ENCODE data around the gene ZNF324B.

ZNF324B gene

DNA sequence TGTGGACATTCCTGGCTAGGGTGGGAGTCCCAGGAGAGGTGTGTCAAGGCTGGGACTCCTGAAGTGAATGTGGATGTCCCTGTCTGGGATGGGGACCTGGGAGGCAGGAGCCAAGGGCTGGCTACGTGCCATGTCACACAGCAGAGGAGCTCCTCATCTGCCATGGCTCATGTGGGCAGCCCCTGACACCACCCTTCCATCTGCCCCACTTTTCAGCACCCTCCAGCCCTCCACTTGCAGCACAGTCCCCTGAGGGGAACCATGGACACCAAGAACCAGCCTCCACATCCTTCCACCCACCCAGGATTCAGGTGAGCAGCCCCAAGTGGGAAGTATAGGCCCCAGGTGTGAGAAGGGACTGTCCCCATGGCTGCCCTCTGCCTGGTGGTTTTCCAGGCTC lies 26.4 kb downstream of the ZNF324B start:
- H3K36me3 ChIP-seq (ENCODE audit: insufficient read depth, low read length), result peaks cover 35% of the 10 kb centered on the region
- peak overlapping the region; percentile 94; the same call in 1 of the 2 replicates for H3K9ac ChIP-seq (ENCODE audit: low read depth, low read length)
- DNase-seq (no peak), ATAC-seq (ENCODE audit: insufficient read depth, low read depth) (no peak)
- H3K27ac ChIP-seq (ENCODE audit: low read length), result 0 out of 2 replicates have a peak overlapping the region, but pooled peaks have one; percentile 92
- H3K79me2 ChIP-seq (ENCODE audit: insufficient read depth, low read length), result 0 out of 2 replicates have a peak, but pooled peaks cover 8% of the 10 kb centered on the region
- peak overlapping the region; percentile 96 for H3K4me2 ChIP-seq (ENCODE audit: insufficient read depth, low read length)
- no peak overlapping the region for H3K4me3 ChIP-seq (ENCODE audit: low read depth in 1 of 2, low read length in 2 of 2)
- 0 out of 2 replicates have a peak, but pooled peaks cover 4% of the 10 kb centered on the region for H4K20me1 ChIP-seq (ENCODE audit: insufficient read depth, low read length)
- TF ChIP-seq, protein P1, sequence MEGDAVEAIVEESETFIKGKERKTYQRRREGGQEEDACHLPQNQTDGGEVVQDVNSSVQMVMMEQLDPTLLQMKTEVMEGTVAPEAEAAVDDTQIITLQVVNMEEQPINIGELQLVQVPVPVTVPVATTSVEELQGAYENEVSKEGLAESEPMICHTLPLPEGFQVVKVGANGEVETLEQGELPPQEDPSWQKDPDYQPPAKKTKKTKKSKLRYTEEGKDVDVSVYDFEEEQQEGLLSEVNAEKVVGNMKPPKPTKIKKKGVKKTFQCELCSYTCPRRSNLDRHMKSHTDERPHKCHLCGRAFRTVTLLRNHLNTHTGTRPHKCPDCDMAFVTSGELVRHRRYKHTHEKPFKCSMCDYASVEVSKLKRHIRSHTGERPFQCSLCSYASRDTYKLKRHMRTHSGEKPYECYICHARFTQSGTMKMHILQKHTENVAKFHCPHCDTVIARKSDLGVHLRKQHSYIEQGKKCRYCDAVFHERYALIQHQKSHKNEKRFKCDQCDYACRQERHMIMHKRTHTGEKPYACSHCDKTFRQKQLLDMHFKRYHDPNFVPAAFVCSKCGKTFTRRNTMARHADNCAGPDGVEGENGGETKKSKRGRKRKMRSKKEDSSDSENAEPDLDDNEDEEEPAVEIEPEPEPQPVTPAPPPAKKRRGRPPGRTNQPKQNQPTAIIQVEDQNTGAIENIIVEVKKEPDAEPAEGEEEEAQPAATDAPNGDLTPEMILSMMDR (IDR thresholded peaks at IDR 0.05; ENCODE audit: borderline replicate concordance, extremely low read depth, low read length, poor library complexity, severe bottlenecking), result no peak
- TF ChIP-seq EZH2 (IDR thresholded peaks at IDR 0.05; ENCODE audit: borderline replicate concordance, low read depth, low read length, severe bottlenecking), result no peak
- H3K27me3 ChIP-seq (ENCODE audit: insufficient read depth, low read length, poor library complexity), result no peaks in the 10 kb centered on the region
- peaks cover 38% of the 10 kb centered on the region for H3K4me1 ChIP-seq (ENCODE audit: insufficient read depth, low read length)
- no peak overlapping the region for H2AFZ ChIP-seq (ENCODE audit: low read depth, low read length)
- H3K9me3 ChIP-seq (ENCODE audit: insufficient read depth, low read length, severe bottlenecking), result no peaks in the 10 kb centered on the region

DNA sequence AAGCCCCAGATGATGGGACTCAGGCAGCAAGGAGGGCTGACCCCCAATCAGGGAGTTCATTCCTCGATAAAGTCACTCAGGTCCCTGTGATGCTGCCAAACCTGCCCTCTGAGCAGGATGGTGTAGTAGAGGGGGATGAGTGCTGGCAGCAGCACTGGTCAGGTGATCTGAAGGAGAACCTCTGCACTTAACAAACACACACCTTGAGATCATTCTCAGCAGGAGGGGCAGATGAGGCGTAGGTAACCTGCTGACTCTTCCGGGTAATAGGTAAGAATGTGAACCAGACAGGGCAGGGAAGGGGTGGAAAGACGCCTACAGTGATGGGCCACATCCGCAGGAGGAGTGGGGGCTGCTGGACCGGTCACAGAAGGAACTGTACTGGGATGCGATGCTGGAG lies 27.9 kb downstream of the ZNF324B start:
- TF ChIP-seq, protein P1 (IDR thresholded peaks at IDR 0.05; ENCODE audit: borderline replicate concordance, extremely low read depth, low read length, poor library complexity, severe bottlenecking), result no peak
- no peak for TF ChIP-seq EZH2 (IDR thresholded peaks at IDR 0.05; ENCODE audit: borderline replicate concordance, low read depth, low read length, severe bottlenecking)
- H3K4me3 ChIP-seq (ENCODE audit: low read depth in 1 of 2, low read length in 2 of 2), result no peak overlapping the region
- H2AFZ ChIP-seq (ENCODE audit: low read depth, low read length), result no peak overlapping the region
- H3K9ac ChIP-seq (ENCODE audit: low read depth, low read length), result no peak overlapping the region
- H3K9me3 ChIP-seq (ENCODE audit: insufficient read depth, low read length, severe bottlenecking), result no peaks in the 10 kb centered on the region
- H3K4me1 ChIP-seq (ENCODE audit: insufficient read depth, low read length), result peaks cover 31% of the 10 kb centered on the region
- no peaks in the 10 kb centered on the region for H4K20me1 ChIP-seq (ENCODE audit: insufficient read depth, low read length)
- H3K79me2 ChIP-seq (ENCODE audit: insufficient read depth, low read length), result 0 out of 2 replicates have a peak, but pooled peaks cover 8% of the 10 kb centered on the region
- H3K27ac ChIP-seq (ENCODE audit: low read length), result no peak overlapping the region
- peaks cover 24% of the 10 kb centered on the region for H3K36me3 ChIP-seq (ENCODE audit: insufficient read depth, low read length)
- DNase-seq (no peak), ATAC-seq (ENCODE audit: insufficient read depth, low read depth) (no peak)
- H3K4me2 ChIP-seq (ENCODE audit: insufficient read depth, low read length), result no peak overlapping the region
- H3K27me3 ChIP-seq (ENCODE audit: insufficient read depth, low read length, poor library complexity), result no peaks in the 10 kb centered on the region

DNA sequence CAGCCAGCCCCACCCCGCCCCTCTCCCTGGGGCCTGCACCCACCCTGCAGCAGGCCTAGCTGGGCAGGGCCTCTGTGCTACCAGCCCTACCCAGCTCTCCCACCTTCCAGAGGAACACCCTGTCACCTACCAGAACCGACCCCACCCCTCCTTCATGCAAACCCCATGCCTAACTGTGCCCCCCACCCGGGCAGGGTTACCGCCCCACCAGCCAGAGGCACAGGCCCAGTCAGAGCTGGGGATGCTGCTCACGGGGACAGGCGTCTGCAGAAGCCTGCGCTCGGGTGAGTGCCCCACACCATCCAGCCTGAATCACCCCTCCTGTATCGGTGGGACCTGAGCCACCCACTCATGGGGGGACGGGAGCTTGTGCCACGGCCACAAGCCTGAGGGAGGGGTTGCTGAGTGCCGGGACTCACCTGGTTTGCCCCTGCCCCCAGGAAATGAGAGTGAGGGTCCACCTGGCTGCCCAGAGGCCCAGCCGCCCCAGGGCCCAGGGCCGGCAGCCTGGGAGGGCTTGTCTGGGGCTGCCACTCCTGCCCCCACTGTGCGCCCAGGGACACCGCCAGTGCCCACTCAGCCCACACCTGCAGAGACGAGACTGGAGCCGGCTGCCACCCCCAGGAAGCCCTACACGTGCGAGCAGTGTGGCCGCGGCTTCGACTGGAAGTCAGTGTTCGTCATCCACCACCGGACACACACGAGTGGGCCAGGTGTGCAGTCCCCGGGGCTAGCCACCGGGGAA lies 28.5 kb downstream of the ZNF324B start:
- Histone ChIP-seq H3K9me3 (ENCODE audit: insufficient read depth, low read length, severe bottlenecking) (no peaks in the 10 kb centered on the region), H3K4me1 (ENCODE audit: insufficient read depth, low read length) (peaks cover 25% of the 10 kb centered on the region), H3K27ac (ENCODE audit: low read length) (no peak overlapping the region), H3K4me2 (ENCODE audit: insufficient read depth, low read length) (no peak overlapping the region), H3K79me2 (ENCODE audit: insufficient read depth, low read length) (0 out of 2 replicates have a peak, but pooled peaks cover 8% of the 10 kb centered on the region), H3K27me3 (ENCODE audit: insufficient read depth, low read length, poor library complexity) (no peaks in the 10 kb centered on the region), H2AFZ (ENCODE audit: low read depth, low read length) (no peak overlapping the region), H4K20me1 (ENCODE audit: insufficient read depth, low read length) (no peaks in the 10 kb centered on the region), H3K36me3 (ENCODE audit: insufficient read depth, low read length) (peaks cover 24% of the 10 kb centered on the region), H3K4me3 (ENCODE audit: low read depth in 1 of 2, low read length in 2 of 2) (no peak overlapping the region), H3K9ac (ENCODE audit: low read depth, low read length) (no peak overlapping the region)
- no peak for DNase-seq
- ATAC-seq (ENCODE audit: insufficient read depth, low read depth), result no peak
- no peak for TF ChIP-seq EZH2 (IDR thresholded peaks at IDR 0.05; ENCODE audit: borderline replicate concordance, low read depth, low read length, severe bottlenecking)
- TF ChIP-seq, protein P1 (IDR thresholded peaks at IDR 0.05; ENCODE audit: borderline replicate concordance, extremely low read depth, low read length, poor library complexity, severe bottlenecking), result no peak

All from DND-41 (cell line).